Left ventricle myocardium inferior (tissue), 1 donor: ENCODE data around the gene DLGAP3. TPM values are rescaled to one million over a fixed set of nuclear protein-coding genes. Genes with fewer than 3 reads are reported as not detected.

Experiments
- DNase-seq: peaks from one replicate; pipeline ENCODE4 v3.0.0-alpha.2; 2020
- H3K27ac ChIP-seq: fragments of 200-600 bp; replicated peaks from 2 replicates; pipeline ENCODE4 v1.8.0; 2021
- H3K27me3 ChIP-seq: fragments of 200-600 bp; 2 replicates; pipeline ENCODE4 v1.8.0; 2021; ENCODE audit warnings: low read depth
- H3K36me3 ChIP-seq: fragments of 200-600 bp; 2 replicates; pipeline ENCODE4 v1.8.0; 2021
- H3K4me1 ChIP-seq: fragments of 200-600 bp; 2 replicates; pipeline ENCODE4 v1.8.0; 2021
- H3K4me3 ChIP-seq: fragments of 200-600 bp; 2 replicates; pipeline ENCODE4 v1.8.0; 2021; ENCODE audit warnings: mild to moderate bottlenecking, moderate library complexity
- H3K9me3 ChIP-seq: fragments of 200-600 bp; replicated peaks from 2 replicates; pipeline ENCODE4 v1.8.0; 2021
- intact Hi-C: fragments of 100-400 bp; cut with micrococcal nuclease; formaldehyde crosslinking; loops from one replicate; pipeline ENCODE4 v1.11.0; 2022
- total RNA-seq: library from RNA; stranded (reverse); fragmentation: NEBNext Ultra II Directional; extraction: Animal tissue kit (Norgen Biotek cat#: 25700); gene quantifications from one replicate; pipeline ENCODE4 v1.2.1, GENCODE V29; 2021
- TF ChIP-seq, protein P1 (sequence below): fragments of 200-600 bp; IDR thresholded peaks from 2 replicates; pipeline ENCODE4 v1.8.0; 2021; ENCODE audit warnings: antibody characterized with exemption, mild to moderate bottlenecking, borderline replicate concordance
- donor health status: DM: no; HTN: yes; CAD: no; lungs with severe emphysema.

The DLGAP3 gene
- total RNA-seq, 1 donor from 2014 or later: 0.05 TPM

DNA sequence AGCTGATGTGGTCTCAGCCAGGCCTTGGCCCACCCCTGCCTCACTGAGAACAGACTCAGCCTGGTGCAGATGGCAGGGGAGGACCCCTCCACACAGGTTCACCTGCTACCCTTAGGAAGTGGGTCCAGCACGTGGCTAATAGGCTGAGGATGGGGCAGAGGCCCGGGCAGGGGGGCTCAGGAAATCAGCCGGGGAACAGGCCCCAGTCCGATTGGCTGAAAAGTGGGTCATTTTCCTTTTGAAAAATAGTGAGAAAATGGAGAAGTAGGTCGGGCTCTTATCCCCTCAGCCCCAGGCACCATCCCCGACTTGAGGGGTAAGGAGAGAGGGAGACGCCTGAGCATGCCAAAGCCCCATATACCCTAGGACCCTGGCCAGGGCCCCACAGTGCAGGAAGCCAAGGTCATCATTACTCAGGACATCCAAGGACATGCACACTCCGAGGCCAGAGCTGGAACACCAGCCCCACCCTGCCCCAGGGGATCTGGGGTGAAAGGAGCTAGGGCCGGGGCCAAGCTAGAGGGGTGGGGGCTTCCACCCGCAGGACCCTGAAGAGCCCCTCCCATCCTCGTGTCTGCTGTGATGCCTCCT is 11.0 kb downstream of the DLGAP3 start:
- no peak for DNase-seq
- H3K27ac ChIP-seq: no peak overlapping the region
- intact Hi-C loops: no loop called here
- peaks cover 81% of the 10 kb centered on the region for H3K27me3 ChIP-seq
- TF ChIP-seq, protein P1, sequence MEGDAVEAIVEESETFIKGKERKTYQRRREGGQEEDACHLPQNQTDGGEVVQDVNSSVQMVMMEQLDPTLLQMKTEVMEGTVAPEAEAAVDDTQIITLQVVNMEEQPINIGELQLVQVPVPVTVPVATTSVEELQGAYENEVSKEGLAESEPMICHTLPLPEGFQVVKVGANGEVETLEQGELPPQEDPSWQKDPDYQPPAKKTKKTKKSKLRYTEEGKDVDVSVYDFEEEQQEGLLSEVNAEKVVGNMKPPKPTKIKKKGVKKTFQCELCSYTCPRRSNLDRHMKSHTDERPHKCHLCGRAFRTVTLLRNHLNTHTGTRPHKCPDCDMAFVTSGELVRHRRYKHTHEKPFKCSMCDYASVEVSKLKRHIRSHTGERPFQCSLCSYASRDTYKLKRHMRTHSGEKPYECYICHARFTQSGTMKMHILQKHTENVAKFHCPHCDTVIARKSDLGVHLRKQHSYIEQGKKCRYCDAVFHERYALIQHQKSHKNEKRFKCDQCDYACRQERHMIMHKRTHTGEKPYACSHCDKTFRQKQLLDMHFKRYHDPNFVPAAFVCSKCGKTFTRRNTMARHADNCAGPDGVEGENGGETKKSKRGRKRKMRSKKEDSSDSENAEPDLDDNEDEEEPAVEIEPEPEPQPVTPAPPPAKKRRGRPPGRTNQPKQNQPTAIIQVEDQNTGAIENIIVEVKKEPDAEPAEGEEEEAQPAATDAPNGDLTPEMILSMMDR: no peak
- H3K4me3 ChIP-seq: no peak overlapping the region
- no peaks in the 10 kb centered on the region for H3K9me3 ChIP-seq
- no peaks in the 10 kb centered on the region for H3K36me3 ChIP-seq
- peaks cover 7% of the 10 kb centered on the region for H3K4me1 ChIP-seq

DNA sequence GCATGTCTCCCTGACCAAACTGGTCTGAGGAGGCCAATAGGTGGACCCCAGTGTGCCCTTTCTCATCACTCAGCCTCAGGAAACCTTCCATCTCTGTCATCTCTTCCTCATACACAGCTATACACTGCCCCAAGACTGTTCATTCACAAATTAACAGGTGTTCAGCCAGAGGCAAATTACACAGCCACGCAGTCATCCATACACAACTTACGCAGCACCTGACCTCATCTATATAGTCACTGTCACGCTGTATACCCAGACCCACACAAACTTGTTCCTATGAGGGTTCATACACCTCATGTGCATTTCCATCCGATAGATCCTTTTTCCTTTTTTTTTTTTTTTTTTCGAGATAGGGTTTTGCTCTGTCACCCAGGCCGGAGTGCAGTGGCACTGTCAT is 12.4 kb downstream of the DLGAP3 start:
- Histone ChIP-seq H3K9me3 (no peaks in the 10 kb centered on the region), H3K4me1 (peaks cover 7% of the 10 kb centered on the region), H3K27me3 (peaks cover 80% of the 10 kb centered on the region), H3K4me3 (no peak overlapping the region), H3K27ac (no peak overlapping the region), H3K36me3 (no peaks in the 10 kb centered on the region)
- TF ChIP-seq, protein P1: no peak
- intact Hi-C loops: no loop called here
- DNase-seq: no peak

DNA sequence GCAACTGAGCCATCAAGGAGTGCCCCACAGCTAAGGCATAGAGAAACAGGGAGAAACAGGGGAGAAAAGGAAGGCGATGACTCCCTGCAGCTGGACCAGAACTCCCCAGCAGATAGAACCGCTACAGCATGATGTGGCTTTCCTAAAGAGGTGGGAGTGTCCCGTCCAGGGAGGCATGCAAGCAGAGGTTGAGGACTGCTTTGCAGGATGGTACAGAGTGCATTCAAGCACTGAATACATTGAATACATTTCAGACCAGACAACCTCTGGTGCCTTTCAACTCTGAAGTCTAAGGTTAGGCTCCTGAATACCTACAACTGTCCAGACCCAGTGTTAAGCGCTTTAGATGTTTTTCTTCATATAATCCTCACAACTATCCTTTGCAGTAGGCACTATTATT is 13.3 kb downstream of the DLGAP3 start:
- intact Hi-C loops: no loop called here
- Histone ChIP-seq H3K9me3 (no peaks in the 10 kb centered on the region), H3K27ac (no peak overlapping the region), H3K4me1 (peaks cover 7% of the 10 kb centered on the region), H3K4me3 (no peak overlapping the region), H3K27me3 (peaks cover 71% of the 10 kb centered on the region), H3K36me3 (no peaks in the 10 kb centered on the region)
- DNase-seq: no peak
- TF ChIP-seq, protein P1: no peak

DNA sequence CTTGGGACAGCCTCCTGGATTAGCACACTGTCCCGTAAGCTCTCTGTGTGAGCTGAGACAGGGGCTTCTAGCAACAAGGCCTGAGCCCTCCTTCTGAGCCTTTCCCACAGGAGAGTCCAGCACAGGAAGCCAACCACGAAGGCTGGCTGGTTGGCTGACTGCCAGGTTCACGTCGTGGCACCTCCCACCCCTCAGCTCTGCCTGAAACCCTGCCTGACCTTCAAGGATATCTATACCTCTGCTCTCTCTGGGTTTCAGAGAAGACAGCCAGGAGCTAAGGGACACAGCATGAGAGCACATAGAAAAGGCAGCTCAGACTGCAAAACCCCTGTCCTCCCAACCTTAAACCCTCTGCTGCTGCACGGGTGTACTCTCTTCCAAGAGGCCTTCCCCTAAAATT is 13.9 kb downstream of the DLGAP3 start:
- Histone ChIP-seq H3K27ac (no peak overlapping the region), H3K36me3 (no peaks in the 10 kb centered on the region), H3K9me3 (no peaks in the 10 kb centered on the region), H3K4me3 (no peak overlapping the region), H3K4me1 (peaks cover 7% of the 10 kb centered on the region), H3K27me3 (peaks cover 65% of the 10 kb centered on the region)
- intact Hi-C loops: no loop called here
- DNase-seq: no peak
- TF ChIP-seq, protein P1: no peak

DNA sequence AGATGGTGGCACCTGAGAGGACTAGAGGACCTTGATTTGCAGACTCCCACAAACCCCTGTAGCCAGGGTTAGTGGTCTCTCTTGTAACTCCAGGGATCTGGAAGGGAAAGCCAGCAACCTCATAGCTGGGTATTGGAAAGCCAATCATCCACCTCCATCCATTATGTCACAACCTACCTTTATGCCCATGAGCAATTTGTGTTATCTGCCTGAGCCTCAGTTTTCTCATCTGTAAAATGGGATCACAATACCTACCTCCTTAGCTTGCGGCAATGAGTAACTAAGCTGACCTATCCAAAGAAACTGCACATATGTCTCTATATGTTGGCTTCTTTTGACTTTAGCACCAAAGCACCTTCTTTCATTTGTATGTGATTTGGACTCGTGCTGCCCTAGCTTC is 14.5 kb downstream of the DLGAP3 start:
- H3K27ac ChIP-seq: no peak overlapping the region
- no peak for DNase-seq
- intact Hi-C loops: no loop called here

More for the DNA sequence above, 14.5 kb downstream of the DLGAP3 start:
- Histone ChIP-seq H3K36me3 (no peaks in the 10 kb centered on the region), H3K4me1 (peaks cover 7% of the 10 kb centered on the region), H3K27me3 (peaks cover 60% of the 10 kb centered on the region), H3K4me3 (no peak overlapping the region), H3K9me3 (no peaks in the 10 kb centered on the region)
- TF ChIP-seq, protein P1: no peak
